SK-MEL-5 (cell line): ENCODE results near the gene RANBP3. TPM values are rescaled to one million over a fixed set of nuclear protein-coding genes. Genes with fewer than 3 reads are reported as not detected.
A peak's percentile ranks its signal among the peaks of the same experiment; 100 is the strongest.
"Not testable (repeated sequence)": the region's sequence is repeated elsewhere in the genome, so short reads cannot be mapped to it uniquely, and the experiment has no call there.

Experiments used
- DNase-seq: peaks from one replicate; pipeline ENCODE4 v3.0.0-alpha.2; 2016; ENCODE audit warnings: low read depth, low spot score
- in situ Hi-C: cut with HindIII; loops from 2 replicates; pipeline ENCODE4 v1.10.0; 2016; ENCODE audit warnings: low sequenced_read_pairs, high pct_unique_total_duplicates, low pct_unique_long_range_greater_than_20kb
- total RNA-seq: library from RNA; depleted of rRNA; stranded (reverse); fragments of >200 nt; shearing (Covaris generic); gene quantifications from 2 replicates; pipeline ENCODE4 v1.2.3, GENCODE V29; 2014

Gene RANBP3
- total RNA-seq, 1 experiment from 2014 or later: 26.7 TPM

DNA sequence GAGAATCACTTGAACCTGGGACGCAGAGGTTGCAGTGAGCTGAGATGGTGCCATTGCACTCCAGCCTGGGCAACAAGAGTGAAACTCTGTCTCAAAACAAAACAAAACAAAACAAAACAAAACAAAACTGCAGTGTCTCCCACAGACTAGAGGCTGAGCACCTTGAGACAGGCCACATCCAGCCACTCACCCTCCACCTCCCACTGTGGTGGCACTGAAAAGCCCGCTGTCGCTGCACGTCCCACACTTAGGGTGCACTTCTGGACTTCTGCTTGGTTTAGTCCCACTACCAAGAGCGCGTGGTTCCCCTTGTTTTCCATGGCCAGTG lies 16.3 kb downstream of the RANBP3 start:
- DNase-seq, in situ Hi-C loops: not testable (repeated sequence)

DNA sequence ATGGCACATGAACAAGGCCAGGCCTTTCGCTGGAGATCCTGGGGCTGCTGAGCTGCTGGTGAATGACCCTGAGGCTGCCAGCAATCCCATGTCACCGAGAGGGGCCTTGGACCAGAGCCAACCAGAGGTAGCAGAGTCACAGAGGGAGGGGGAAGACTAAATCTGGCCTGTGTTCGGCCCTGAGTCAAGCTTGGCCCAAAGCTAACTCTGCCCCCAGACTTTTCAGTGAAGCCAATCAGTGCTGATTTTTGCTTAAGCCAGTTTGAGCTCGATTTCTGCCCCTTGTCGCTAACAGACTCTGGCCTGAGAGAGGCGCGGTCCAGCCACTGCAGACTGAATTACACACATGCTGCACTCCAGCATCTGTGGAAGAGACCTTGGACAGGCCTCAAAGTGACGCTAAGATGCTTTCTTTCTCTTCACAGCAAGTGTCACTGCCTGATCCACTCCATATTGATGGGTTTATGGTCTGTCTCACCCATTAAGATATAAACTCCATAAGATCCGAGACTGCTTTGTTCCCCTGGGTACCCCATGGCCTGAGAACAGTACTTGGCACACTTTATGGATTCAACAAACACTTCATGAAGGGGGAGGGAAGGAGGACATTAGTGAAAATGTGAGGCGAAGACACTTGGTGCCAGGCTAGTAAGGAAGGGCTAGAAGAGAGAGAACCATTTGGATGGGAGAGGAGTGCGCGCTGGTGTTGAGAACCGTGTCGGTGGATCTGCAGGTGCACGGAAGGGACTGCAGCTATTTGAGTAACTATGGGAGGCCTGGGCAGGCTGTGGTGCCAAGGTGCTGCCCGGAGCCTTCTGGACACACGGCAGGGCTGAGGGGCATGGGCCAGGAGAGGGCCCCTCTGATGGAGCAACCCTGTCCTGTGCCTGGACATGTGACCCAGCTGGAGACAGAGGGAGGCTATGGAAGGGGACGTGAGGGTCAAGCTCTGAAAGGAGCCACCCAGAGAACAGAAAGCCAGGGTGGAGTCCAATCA lies 17.6 kb downstream of the RANBP3 start:
- DNase-seq: no peak
- in situ Hi-C loops: no loop called here

DNA sequence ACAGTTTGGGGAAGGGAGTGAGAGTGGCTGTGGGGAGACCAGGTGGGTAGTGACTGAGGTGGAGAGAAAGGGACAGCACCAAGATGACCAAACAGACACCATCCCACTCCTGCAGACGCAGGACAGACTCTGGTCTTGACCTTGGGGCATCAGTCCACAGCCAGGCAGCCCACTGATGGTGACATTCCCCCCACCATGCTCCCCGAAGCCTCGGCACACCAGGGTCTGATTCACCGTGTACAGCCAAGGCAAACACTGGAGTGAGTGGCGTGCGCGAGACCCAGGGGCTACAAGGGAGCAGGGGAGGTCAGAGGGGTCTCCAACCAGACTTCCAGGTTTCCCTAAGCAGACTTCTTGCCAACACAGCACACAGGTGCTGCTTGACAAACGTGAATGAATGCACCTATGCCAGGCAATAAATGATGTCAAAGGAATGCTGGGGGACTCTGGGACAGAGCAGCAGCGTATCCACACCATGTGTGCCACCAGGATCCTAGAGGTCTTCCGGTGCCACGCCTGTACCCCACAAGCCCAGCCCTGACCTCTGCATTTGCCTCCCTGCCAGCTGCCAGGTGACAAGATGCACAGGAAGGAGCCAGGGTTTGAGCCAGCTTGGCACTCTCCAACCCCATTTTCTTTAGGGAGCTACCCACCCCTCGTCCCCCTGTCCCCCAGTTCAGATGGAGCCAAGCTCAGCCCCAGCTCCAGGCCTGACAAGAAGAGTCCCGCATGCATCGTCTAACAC lies 18.5 kb downstream of the RANBP3 start:
- no peak for DNase-seq
- in situ Hi-C loops: no loop called here

DNA sequence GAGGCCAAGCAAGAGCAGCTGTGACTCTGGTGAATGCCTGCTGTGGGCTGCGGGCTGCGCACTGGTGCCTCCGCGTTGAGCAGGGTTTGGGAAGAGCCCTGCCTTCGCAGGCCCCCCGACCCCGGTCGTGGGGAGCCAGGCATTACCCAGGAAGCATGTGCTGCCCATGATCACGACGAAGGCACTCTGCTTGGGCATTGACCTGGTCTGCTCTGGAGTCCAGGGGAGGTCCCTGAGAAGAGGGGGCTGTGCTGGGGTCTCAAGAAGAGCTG lies 19.2 kb downstream of the RANBP3 start:
- in situ Hi-C loops: no loop called here
- no peak for DNase-seq

DNA sequence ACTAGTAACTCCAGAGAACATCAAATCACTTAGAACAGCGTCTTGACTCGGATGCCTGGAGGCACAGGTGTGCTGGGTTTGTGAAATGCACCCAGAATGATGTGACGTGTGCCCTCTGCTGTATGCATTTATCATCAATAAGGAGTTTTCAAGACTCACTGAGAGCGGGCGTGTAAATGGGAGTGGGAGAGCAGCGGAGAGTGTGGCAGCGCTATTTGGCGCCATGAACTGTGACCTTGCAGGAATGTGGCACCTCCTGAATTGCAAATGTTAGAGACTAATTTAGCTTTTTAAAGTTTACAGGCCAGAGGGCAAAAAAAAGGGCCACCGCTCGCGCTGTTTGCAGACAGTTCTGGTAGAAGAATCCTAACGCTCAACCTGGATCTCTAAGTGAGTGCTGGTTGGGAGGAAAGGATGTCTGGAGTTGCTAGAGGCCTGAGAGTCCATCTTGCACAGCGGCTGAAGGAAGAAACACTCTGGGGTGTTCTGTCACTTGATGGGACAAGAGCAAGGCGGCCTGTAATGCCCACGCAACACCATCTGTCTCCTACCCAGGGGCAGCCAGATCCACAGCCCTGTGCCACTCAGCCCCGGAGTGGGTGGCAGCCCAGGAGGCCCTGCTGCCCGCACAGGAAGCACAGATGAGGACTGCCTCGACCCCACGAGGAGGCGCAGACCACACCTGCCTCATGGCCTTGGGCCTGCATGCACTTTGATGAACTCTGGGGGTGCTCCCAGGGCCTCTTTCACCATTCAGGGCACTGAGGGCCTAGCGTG lies 19.7 kb downstream of the RANBP3 start:
- in situ Hi-C loops: no loop called here
- no peak for DNase-seq

DNA sequence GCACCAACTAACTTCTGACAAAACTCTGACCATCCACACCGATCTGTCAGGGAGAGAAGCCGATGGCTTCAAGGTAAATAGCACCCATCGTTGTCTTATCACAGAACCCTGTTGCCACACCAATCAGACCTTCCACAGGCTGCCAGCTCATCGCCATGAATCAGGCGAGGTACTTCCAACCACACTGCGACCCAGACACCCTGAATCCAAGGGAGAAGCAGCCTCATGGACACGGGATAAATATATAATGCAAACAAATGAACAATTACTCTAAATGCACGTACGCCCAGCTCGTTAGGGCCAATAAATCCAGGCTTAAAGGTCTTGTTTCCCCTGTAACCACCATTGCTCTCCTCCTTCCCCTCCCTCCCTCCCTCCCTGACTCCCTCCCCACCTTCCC lies 20.8 kb downstream of the RANBP3 start:
- in situ Hi-C loops: no loop called here
- no peak for DNase-seq

DNA sequence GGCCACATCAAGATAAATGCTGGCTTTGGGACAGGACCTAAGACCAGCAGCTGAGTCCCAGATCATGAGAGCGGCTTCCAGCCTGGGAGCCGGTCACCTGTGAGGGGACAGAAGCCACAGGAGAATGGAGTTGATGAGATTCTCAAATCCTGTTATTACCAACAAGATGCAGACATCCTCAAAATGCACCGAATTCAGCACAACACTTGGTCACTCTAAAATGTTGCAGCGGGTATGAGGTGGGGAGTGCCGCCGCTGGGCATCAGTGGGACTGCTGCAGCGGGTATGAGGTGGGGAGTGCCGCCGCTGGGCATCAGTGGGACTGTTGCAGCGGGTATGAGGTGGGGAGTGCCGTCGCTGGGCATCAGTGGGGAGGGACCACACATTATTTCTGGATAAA lies 21.2 kb downstream of the RANBP3 start:
- in situ Hi-C loops: no loop called here
- DNase-seq: no peak

DNA sequence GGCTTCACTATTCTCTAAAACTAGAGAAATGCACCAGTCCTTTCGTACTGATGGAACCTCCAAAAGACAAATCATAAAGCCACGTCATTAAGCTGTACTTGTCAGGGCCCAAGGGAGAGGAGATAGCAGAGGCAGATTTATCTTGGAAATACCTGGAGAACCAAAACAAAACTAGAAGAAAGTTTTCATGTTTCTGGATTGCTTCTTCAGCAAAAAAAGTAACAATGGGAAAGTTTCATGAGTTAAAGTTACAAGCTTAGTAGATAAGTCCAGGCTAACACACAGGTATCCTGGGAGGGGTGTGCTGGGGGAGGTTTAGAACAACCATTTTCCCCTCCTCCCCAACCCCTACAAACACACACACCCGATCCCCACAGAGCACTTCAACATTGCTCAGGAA lies 21.6 kb downstream of the RANBP3 start:
- DNase-seq: no peak
- in situ Hi-C loops: no loop called here

DNA sequence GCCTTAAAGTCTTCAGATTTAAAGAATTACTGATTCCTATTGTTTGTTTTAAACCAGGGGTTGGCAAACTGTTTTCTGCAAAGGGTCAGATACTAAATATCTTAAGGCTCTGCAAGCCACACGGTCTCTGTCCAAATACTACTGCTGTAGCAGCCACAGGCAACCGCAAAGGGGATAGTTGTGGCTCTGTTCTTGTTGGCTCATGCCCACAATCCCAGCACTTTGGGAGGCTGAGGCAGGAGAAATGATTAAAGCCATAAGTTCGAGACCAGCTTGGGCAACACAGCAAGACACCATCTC lies 22.4 kb downstream of the RANBP3 start:
- in situ Hi-C loops: no loop called here
- no peak for DNase-seq

DNA sequence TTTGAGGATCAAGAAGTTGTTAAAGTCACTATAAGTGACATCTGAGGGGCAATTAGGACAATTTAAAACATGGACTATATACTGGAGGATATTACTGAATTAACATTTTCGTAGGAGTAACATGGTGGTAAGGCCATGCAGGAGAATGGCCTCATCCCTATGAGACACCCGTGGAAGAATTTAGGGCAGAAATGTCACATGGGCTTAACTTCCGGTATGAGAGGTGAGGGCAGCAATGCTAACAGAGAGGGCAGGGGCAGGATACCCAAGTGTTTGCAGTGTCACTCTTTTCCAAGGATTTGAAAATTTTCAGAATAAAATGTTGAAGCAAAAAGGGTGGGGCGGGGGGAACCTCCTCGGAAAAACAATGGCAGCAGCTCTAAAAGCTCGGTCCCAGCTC lies 23.6 kb downstream of the RANBP3 start:
- in situ Hi-C loops: no loop called here
- DNase-seq: no peak

DNA sequence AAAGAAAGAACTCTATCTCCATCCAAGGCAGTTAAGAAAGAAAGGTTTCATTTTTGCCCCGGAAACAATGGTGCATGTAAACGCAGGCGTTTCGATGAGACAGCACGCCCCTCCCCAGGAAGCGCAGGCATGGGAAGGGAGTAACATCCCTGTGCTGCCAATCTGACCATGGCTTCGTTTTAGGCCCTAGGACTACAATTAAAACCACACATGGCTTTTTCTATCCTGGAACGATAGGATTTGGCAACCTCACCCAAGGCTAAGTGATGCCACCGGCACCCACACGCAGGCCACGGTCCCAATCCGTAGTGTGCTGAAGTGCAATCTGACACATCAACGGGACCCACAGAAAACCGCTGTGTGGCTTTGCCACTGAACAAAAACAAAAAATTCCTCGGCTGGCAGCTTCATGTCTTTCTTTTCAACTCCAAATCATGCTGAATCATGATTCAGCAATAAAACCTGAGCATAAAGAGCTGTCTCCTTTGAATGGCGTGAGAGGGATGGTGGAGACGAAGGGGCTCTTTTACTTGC lies 24.2 kb downstream of the RANBP3 start:
- in situ Hi-C loops: no loop called here
- no peak for DNase-seq

DNA sequence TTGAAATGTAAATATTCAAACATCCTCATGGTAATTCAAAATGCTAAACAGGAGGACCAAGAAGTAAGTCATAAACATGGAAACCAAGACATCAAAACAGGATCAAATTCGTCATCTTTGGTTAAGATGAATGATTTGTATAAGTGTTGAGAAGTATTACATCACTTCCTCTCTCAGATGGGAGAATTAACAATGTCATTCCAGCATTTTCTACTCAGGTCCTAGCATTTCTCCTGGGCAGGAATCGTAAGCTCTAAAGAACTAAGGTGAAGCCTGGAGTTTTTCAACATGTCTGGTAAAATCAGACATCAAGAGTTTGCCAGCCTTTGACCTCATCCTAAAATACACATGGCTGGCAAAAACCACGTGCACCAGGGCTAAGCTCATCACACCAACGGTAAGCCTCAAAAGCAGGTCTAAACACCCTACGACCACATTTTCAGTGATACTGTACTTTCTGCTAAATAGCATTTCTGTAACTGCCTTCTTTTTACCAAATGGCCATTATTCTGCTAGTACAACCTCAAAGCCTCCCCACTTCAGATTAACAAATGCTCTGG lies 24.8 kb downstream of the RANBP3 start:
- no peak for DNase-seq
- in situ Hi-C loops: no loop called here

DNA sequence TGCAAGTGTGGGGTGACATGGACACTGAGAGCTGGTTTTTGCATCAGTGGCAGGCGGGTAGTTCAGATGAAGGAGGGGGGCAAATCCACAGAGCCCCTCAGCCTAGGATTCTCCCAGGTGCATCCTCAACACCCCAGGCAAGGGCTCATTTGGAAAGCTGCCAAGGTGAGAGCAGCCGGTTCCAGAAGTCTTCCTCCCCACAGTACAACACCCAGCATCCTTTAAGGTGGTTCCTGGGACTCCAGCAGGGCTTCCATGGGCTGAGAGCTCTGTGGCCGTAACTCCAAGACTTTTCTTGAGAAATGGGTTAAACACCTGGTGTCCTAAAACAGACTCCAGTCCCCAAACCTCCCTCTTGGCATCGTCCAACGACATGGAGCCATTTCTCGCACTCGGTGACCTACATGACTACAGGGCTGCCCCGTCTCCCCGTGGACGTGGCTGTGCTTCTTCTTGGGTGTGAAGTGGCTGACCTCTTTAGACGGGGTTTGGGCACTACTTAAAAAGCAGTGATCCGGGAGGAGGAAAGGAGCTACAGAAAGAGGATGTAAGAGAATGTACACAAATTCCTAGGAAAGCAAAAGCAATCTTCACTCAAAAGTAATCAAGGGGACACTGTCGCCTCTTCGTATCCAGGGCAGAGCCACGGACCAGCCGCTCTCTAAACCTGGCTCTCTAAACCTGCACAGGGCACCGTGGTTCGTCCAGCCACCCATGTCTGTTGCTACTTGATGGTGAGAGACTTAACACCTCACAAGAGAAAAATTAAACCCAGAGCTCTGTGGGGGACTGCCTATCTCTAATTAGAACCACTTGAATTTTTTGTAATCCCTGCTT lies 25.5 kb downstream of the RANBP3 start:
- no peak for DNase-seq
- in situ Hi-C loops: no loop called here

DNA sequence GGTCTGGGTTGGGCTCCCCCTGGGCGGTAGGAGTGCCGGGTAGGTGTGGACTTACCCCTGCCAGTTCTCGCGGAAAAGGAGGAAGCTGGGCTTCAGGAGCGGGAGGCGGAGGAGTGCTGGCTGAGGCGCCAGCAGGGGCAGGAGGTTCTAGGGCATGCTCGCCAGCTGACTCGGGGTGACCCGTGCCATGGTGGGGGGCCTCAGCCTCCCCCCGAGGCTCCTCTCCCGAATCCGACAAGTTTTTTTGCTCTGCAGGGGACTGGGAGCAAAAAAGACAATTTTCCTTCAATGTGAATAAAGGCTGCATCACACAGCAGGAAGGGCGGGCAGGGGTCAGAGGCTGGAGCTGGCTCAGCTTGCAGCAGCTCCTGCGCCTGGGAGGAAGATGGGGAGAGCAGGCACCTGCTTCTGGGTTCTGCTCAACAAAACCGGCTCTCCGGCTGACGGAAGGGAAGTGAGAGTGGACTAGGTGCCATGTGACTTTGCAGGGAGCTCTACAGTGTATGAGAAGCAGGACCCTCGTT lies 26.5 kb downstream of the RANBP3 start:
- in situ Hi-C loops: no loop called here
- DNase-seq: no peak

DNA sequence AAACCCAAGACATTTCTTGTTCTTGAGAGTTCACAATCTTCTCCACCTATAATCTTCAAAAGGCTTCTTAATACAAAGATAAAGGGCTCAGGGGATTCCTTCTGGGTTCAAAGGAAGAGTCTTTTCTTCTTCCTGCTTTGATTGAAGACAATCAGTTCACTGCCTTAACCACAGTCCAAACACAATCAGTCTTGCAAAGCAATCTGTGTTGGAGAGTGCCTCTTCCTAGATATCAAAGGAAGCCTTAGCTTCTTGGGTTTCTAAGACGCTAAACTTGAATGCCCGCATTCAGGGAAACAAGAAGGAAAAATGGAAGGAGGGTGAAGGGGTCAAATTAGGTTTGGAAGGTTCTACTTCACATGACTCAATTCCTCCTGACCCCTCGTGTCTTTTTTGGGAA lies 27.2 kb downstream of the RANBP3 start:
- peak; percentile 1 for DNase-seq
- in situ Hi-C loops: no loop called here

DNA sequence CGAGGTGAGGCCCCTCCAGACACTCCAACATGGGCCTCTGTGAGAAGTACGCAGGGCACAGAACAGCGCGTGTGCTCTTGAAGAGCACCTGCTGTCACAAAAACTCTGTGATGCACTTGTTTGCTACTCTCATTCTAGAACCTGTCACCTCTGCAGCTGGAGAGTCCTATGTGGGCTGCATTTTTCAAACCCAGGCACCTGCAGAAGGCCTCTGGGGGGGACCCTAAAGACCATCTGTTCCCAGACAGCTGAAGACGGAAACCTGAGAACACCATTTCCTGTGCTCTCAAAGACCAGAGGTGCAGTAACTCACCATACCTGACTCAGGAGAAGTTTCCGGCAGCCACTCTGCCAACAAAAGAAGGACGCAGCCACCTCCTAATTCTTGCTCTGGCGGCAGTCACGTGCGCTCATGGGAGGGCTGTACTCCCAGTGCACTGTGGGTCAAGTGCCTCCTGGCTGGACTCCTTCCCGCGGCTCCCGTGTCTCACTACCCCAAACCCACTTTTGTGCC lies 28.1 kb downstream of the RANBP3 start:
- in situ Hi-C loops: no loop called here

More for the DNA sequence above, 28.1 kb downstream of the RANBP3 start:
- no peak for DNase-seq
